GM18873 (cell line): ENCODE measurements around the gene ANKRD33.

Source experiments
- ATAC-seq: cut with Tn5 transposase; IDR thresholded peaks from one replicate; pipeline ENCODE4 v1.9.1; 2021; ENCODE audit warnings: mild to moderate bottlenecking, moderate library complexity, moderate number of reproducible peaks; ENCODE audit not compliant: unreplicated experiment, low FRiP score

Gene ANKRD33

GRCh38 chr12:51898506-51898905 is 10.6 kb downstream of the ANKRD33 start:
- no peak for ATAC-seq

GRCh38 chr12:51898937-51899336 is 11.0 kb downstream of the ANKRD33 start:
- no peak for ATAC-seq

- ATAC-seq = no peak
These were observed 12.5 kb downstream of the ANKRD33 start for GRCh38 chr12:51900323-51900889.

- ATAC-seq = no peak
These were observed 13.4 kb downstream of the ANKRD33 start for GRCh38 chr12:51901121-51901817.

GRCh38 chr12:51901881-51902280 is 14.0 kb downstream of the ANKRD33 start:
- no peak for ATAC-seq

- no peak for ATAC-seq
These were observed 17.1 kb downstream of the ANKRD33 start for GRCh38 chr12:51904951-51905470.

GRCh38 chr12:51905471-51906429 is 17.8 kb downstream of the ANKRD33 start:
- ATAC-seq = no peak

- ATAC-seq = no peak
These were observed 18.7 kb downstream of the ANKRD33 start for GRCh38 chr12:51906430-51907082.

GRCh38 chr12:51907083-51907855 is 19.4 kb downstream of the ANKRD33 start, which contains the start of gene ACVRL1:
TSS of gene ACVRL1 (plus strand) at chr12:51907504. CDS start at chr12:51912475, 4,971 bp downstream.
- ATAC-seq = no peak

- ATAC-seq = no peak
These were observed 20.0 kb downstream of the ANKRD33 start for GRCh38 chr12:51907856-51908425.

- no peak for ATAC-seq
These were observed 21.1 kb downstream of the ANKRD33 start for GRCh38 chr12:51908876-51909592.

GRCh38 chr12:51910168-51910567 is 22.3 kb downstream of the ANKRD33 start:
- no peak for ATAC-seq

GRCh38 chr12:51910691-51911090 is 22.8 kb downstream of the ANKRD33 start:
- no peak for ATAC-seq

- no peak for ATAC-seq
These were observed 23.4 kb downstream of the ANKRD33 start for GRCh38 chr12:51911307-51911706.

GRCh38 chr12:51911788-51912711 is 24.1 kb downstream of the ANKRD33 start:
- ATAC-seq = no peak

GRCh38 chr12:51913071-51914033 is 25.4 kb downstream of the ANKRD33 start:
- no peak for ATAC-seq
